ENCODE data around the gene USP2. TPM values are rescaled to one million over a fixed set of nuclear protein-coding genes. Genes with fewer than 3 reads are reported as not detected.

USP2 gene
- total RNA-seq, 1 experiment from 2014 or later, result 5.7 TPM

- Histone ChIP-seq H3K4ac (ENCODE audit: low read depth, low read length) (no peak overlapping the region), H3K79me1 (ENCODE audit: insufficient read depth, low read depth, low read length, poor library complexity, severe bottlenecking) (no peaks in the 10 kb centered on the region), H2AFZ (ENCODE audit: low read length) (no peak overlapping the region), H3K23me2 (ENCODE audit: insufficient read length, low read depth, low read length, poor library complexity, severe bottlenecking) (no peaks in the 10 kb centered on the region), H3K27ac (ENCODE audit: insufficient read length, low read depth, low read length) (no peak overlapping the region), H3K56ac (ENCODE audit: insufficient read length, low read depth, low read length) (no peak overlapping the region), H3K14ac (ENCODE audit: insufficient read depth, low read length) (no peak overlapping the region), H3K4me1 (ENCODE audit: insufficient read depth, low read length) (peaks cover 2% of the 10 kb centered on the region; the same call in 1 of the 2 replicates), H3K18ac (ENCODE audit: insufficient read length, low read depth, low read length) (no peak overlapping the region), H4K8ac (replicated peaks; ENCODE audit: insufficient read length, low read depth, low read length) (no peak overlapping the region), H2BK12ac (ENCODE audit: insufficient read length, low read depth, low read length) (no peak overlapping the region), H3K9ac (ENCODE audit: extremely low read depth, insufficient read length, low read length) (no peak overlapping the region), H4K5ac (ENCODE audit: insufficient read length, low read depth, low read length) (no peak overlapping the region), H4K91ac (ENCODE audit: insufficient read length, low read depth, low read length) (no peak overlapping the region), H3K4me2 (ENCODE audit: insufficient read depth, insufficient read length, low read length) (no peak overlapping the region), H2AK5ac (ENCODE audit: insufficient read length, low read length) (no peak overlapping the region), H2BK120ac (ENCODE audit: low read depth, low read length, poor library complexity, severe bottlenecking) (no peak overlapping the region), H3K27me3 (ENCODE audit: insufficient read depth, low read length) (no peaks in the 10 kb centered on the region), H2BK20ac (ENCODE audit: low read depth, low read length, poor library complexity, severe bottlenecking) (no peak overlapping the region), H2BK15ac (ENCODE audit: low read depth, low read length) (no peak overlapping the region), H3K79me2 (ENCODE audit: insufficient read depth, low read length) (no peaks in the 10 kb centered on the region), H3K23ac (ENCODE audit: insufficient read length, low read depth, low read length) (no peak overlapping the region), H3T11ph (ENCODE audit: low read length) (no peak overlapping the region), H4K20me1 (ENCODE audit: control insufficient read depth, insufficient read depth, insufficient read length) (no peaks in the 10 kb centered on the region), H2BK5ac (ENCODE audit: insufficient read length, low read length) (no peak overlapping the region), H3K9me3 (ENCODE audit: control insufficient read depth, low read depth, low read length) (no peaks in the 10 kb centered on the region)
- DNase-seq, result peak; percentile 23
- Mint-ChIP-seq H3K27ac (no peak overlapping the region), H3K27me3 (ENCODE audit: low read depth) (peaks cover 25% of the 10 kb centered on the region), H3K4me3 (no peak overlapping the region; a peak in 1 of 5 replicates), H3K4me1 (peaks cover 68 to 76% of the 10 kb centered on the region in 2 experiments), H3K36me3 (ENCODE audit: insufficient read depth in 1 of 3, low read depth in 3 of 3) (peaks cover 0 to 3% (median 0%) of the 10 kb centered on the region in 3 experiments; a peak in 1 of 7 replicates), H3K9me3 (no peaks in the 10 kb centered on the region)
- WGBS (ENCODE audit: extremely low coverage, insufficient read length, low lambda C conversion rate), result no CpG with 5 or more reads among the region's 8 CpGs
- peak; percentile 19; the same call in 1 of the 3 replicates for TF ChIP-seq CTCF (conservative IDR thresholded peaks at IDR 0.05)
Observed at GRCh38 chr11:119371778-119372182, 9.7 kb downstream of the USP2 start.
